WTC11 (cell line): ENCODE data around the gene STK24.

ENCODE experiments used
- CTCF ChIP-seq: fragments of 200-600 bp; IDR thresholded peaks from 2 replicates; pipeline ENCODE4 v1.8.0; 2022; ENCODE audit warnings: antibody characterized with exemption
- ERG ChIP-seq: fragments of 250-450 bp; sonication (Bioruptor Pico); IDR thresholded peaks from 2 replicates; pipeline ENCODE4 v1.8.0; 2021; ENCODE audit warnings: mild to moderate bottlenecking
- MAX ChIP-seq: sonication (generic); formaldehyde crosslinking; IDR thresholded peaks from 2 replicates; pipeline ENCODE4 v1.8.0; 2022; ENCODE audit warnings: mild to moderate bottlenecking, missing genetic modification reagents
- NR3C1 ChIP-seq: sonication (generic); formaldehyde crosslinking; conservative IDR thresholded peaks from 2 replicates; pipeline ENCODE4 v1.8.1; 2023; ENCODE audit warnings: low read depth, mild to moderate bottlenecking, missing genetic modification reagents
- RELA ChIP-seq: sonication (generic); formaldehyde crosslinking; IDR thresholded peaks from 2 replicates; pipeline ENCODE4 v1.8.1; 2022; ENCODE audit warnings: missing genetic modification reagents, mild to moderate bottlenecking, borderline replicate concordance
- TEAD1 ChIP-seq: sonication (generic); formaldehyde crosslinking; IDR thresholded peaks from 2 replicates; pipeline ENCODE4 v1.8.0; 2022; ENCODE audit warnings: mild to moderate bottlenecking, missing genetic modification reagents

- TF ChIP-seq ERG (no peak), TEAD1 (CRISPR knock-in tag) (no peak), RELA (no peak), CTCF (no peak), NR3C1 (CRISPR knock-in tag) (no peak), MAX (CRISPR knock-in tag) (no peak)
Observed at GRCh38 chr13:98459171-98459681, 117.7 kb downstream of the STK24 start.
